HEK293 (cell line): Measurements from ENCODE around the gene TOMM40.

Experiments used
- CTCF ChIA-PET: fragments of 350-600 bp; formaldehyde crosslinking; extraction: SDS; loops from one replicate; lab custom pipeline; 2021; ENCODE audit warnings: antibody characterized with exemption; lab: Yijun Ruan, JAX
- POLR2A ChIA-PET: fragments of 300-600 bp; formaldehyde crosslinking; extraction: SDS; loops from one replicate; lab custom pipeline; 2020; ENCODE audit warnings: antibody characterized with exemption, inconsistent platforms; lab: Yijun Ruan, JAX
- H3K27ac ChIP-seq: fragments of 200-500 bp; sonication (Bioruptor generic); 2 replicates; pipeline ENCODE4 v1.5.1; 2014; ENCODE audit warnings: low read depth, low read length, control low read depth, inconsistent platforms; ENCODE audit errors: extremely low read depth
- H3K36me3 ChIP-seq, 2 experiments: fragments of 200-500 bp in 1 of 2; sonication (Bioruptor generic) in 1 of 2; 1 replicate in 1 of 2; 2 replicates in 1 of 2; pipeline ENCODE4 v1.5.1; 2014 to 2017; ENCODE audit warnings: inconsistent platforms in 2 of 2, low read length in 2 of 2; ENCODE audit not compliant: control insufficient read depth in 2 of 2, insufficient read depth in 1 of 2
- H3K4me1 ChIP-seq: fragments of 200-500 bp; sonication (Bioruptor generic); 2 replicates; pipeline ENCODE4 v1.5.1; 2014; ENCODE audit warnings: mild to moderate bottlenecking, low read length, inconsistent platforms; ENCODE audit not compliant: control insufficient read depth, insufficient read depth
- H3K4me3 ChIP-seq: 2 replicates; pipeline ENCODE4 v1.5.1; 2011; ENCODE audit warnings: low read depth, mild to moderate bottlenecking, control low read depth, low read length, moderate library complexity
- H3K9me3 ChIP-seq: fragments of 200-500 bp; sonication (Bioruptor generic); 2 replicates; pipeline ENCODE4 v1.5.1; 2014; ENCODE audit warnings: low read depth, low read length, inconsistent platforms; ENCODE audit not compliant: control insufficient read depth, insufficient read depth
- EGR2 ChIP-seq: fragments of 450-650 bp; formaldehyde crosslinking; IDR thresholded peaks from 2 replicates; pipeline ENCODE4 v1.5.1; 2016; ENCODE audit warnings: low read depth, missing biosample characterization, missing genetic modification characterization
- FEZF1 ChIP-seq: fragments of 450-650 bp; formaldehyde crosslinking; IDR thresholded peaks from 2 replicates; pipeline ENCODE4 v1.5.1; 2016; ENCODE audit warnings: missing biosample characterization, missing genetic modification characterization
- TRIM28 ChIP-seq: IDR thresholded peaks from 2 replicates; pipeline ENCODE4 v1.6.1; 2011; ENCODE audit warnings: low read length, control low read depth, borderline replicate concordance
- ZBTB10 ChIP-seq: fragments of 450-650 bp; formaldehyde crosslinking; IDR thresholded peaks from 2 replicates; pipeline ENCODE4 v1.5.1; 2016; ENCODE audit warnings: missing biosample characterization, missing genetic modification characterization
- ZBTB7A ChIP-seq: fragments of 450-650 bp; formaldehyde crosslinking; IDR thresholded peaks from 2 replicates; pipeline ENCODE4 v1.5.1; 2016; ENCODE audit warnings: low read depth, missing biosample characterization, missing genetic modification characterization
- ZFP69B ChIP-seq: fragments of 450-650 bp; formaldehyde crosslinking; IDR thresholded peaks from 2 replicates; pipeline ENCODE4 v1.5.1; 2016; ENCODE audit warnings: missing biosample characterization, missing genetic modification characterization
- ZNF24 ChIP-seq: fragments of 450-650 bp; formaldehyde crosslinking; IDR thresholded peaks from 2 replicates; pipeline ENCODE4 v1.5.1; 2016; ENCODE audit warnings: missing biosample characterization, missing genetic modification characterization
- ZNF280D ChIP-seq: fragments of 450-650 bp; formaldehyde crosslinking; IDR thresholded peaks from 2 replicates; pipeline ENCODE4 v1.5.1; 2016; ENCODE audit warnings: missing biosample characterization, missing genetic modification characterization
- ZNF398 ChIP-seq: fragments of 450-650 bp; formaldehyde crosslinking; IDR thresholded peaks from 2 replicates; pipeline ENCODE4 v1.5.1; 2017; ENCODE audit warnings: missing biosample characterization, missing genetic modification characterization
- ZNF654 ChIP-seq: fragments of 450-650 bp; formaldehyde crosslinking; IDR thresholded peaks from 2 replicates; pipeline ENCODE4 v1.5.1; 2016; ENCODE audit warnings: low read depth, missing biosample characterization, missing genetic modification characterization
- ZNF658 ChIP-seq: fragments of 450-650 bp; formaldehyde crosslinking; IDR thresholded peaks from 2 replicates; pipeline ENCODE4; 2016; ENCODE audit warnings: missing biosample characterization, missing genetic modification characterization
- ZNF692 ChIP-seq: fragments of 450-650 bp; formaldehyde crosslinking; IDR thresholded peaks from 2 replicates; pipeline ENCODE4 v1.5.1; 2016; ENCODE audit warnings: missing biosample characterization, missing genetic modification characterization
- ZNF777 ChIP-seq: fragments of 450-650 bp; formaldehyde crosslinking; IDR thresholded peaks from 2 replicates; pipeline ENCODE4 v1.5.1; 2017; ENCODE audit warnings: missing biosample characterization, missing genetic modification characterization, borderline replicate concordance
- TF ChIP-seq, protein P1 (sequence below): fragments of 450-650 bp; formaldehyde crosslinking; IDR thresholded peaks from 2 replicates; pipeline ENCODE4 v1.5.1; 2017; ENCODE audit warnings: missing biosample characterization, missing genetic modification characterization
- TF ChIP-seq, protein P2 (sequence below): fragments of 450-650 bp; formaldehyde crosslinking; IDR thresholded peaks from 2 replicates; pipeline ENCODE4 v1.5.1; 2017; ENCODE audit warnings: missing biosample characterization, missing genetic modification characterization

The TOMM40 gene

GRCh38 chr19:44845612-44846454 is 45.2 kb upstream of the TOMM40 start, which contains the start of gene NECTIN2 (continued):
- 0 out of 2 replicates have a peak, but pooled peaks have one; percentile 0 for TF ChIP-seq ZNF280D
- TF ChIP-seq ZNF654 (tag by site-specific recombination), result peak; percentile 62
- TF ChIP-seq ZNF24 (tag by site-specific recombination), result peak; percentile 69; the same call in 1 of the 2 replicates
- TF ChIP-seq TRIM28, result peak; percentile 36; the same call in 1 of the 2 replicates
- TF ChIP-seq ZNF777, result no peak
- TF ChIP-seq, protein P1, sequence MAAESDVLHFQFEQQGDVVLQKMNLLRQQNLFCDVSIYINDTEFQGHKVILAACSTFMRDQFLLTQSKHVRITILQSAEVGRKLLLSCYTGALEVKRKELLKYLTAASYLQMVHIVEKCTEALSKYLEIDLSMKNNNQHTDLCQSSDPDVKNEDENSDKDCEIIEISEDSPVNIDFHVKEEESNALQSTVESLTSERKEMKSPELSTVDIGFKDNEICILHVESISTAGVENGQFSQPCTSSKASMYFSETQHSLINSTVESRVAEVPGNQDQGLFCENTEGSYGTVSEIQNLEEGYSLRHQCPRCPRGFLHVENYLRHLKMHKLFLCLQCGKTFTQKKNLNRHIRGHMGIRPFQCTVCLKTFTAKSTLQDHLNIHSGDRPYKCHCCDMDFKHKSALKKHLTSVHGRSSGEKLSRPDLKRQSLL (tag by site-specific recombination), result peak; percentile 83
- peak; percentile 42 for TF ChIP-seq ZBTB10 (tag by site-specific recombination)
- TF ChIP-seq FEZF1 (tag by site-specific recombination), result no peak
- TF ChIP-seq, protein P2, sequence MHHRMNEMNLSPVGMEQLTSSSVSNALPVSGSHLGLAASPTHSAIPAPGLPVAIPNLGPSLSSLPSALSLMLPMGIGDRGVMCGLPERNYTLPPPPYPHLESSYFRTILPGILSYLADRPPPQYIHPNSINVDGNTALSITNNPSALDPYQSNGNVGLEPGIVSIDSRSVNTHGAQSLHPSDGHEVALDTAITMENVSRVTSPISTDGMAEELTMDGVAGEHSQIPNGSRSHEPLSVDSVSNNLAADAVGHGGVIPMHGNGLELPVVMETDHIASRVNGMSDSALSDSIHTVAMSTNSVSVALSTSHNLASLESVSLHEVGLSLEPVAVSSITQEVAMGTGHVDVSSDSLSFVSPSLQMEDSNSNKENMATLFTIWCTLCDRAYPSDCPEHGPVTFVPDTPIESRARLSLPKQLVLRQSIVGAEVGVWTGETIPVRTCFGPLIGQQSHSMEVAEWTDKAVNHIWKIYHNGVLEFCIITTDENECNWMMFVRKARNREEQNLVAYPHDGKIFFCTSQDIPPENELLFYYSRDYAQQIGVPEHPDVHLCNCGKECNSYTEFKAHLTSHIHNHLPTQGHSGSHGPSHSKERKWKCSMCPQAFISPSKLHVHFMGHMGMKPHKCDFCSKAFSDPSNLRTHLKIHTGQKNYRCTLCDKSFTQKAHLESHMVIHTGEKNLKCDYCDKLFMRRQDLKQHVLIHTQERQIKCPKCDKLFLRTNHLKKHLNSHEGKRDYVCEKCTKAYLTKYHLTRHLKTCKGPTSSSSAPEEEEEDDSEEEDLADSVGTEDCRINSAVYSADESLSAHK, result peak; percentile 88

DNA sequence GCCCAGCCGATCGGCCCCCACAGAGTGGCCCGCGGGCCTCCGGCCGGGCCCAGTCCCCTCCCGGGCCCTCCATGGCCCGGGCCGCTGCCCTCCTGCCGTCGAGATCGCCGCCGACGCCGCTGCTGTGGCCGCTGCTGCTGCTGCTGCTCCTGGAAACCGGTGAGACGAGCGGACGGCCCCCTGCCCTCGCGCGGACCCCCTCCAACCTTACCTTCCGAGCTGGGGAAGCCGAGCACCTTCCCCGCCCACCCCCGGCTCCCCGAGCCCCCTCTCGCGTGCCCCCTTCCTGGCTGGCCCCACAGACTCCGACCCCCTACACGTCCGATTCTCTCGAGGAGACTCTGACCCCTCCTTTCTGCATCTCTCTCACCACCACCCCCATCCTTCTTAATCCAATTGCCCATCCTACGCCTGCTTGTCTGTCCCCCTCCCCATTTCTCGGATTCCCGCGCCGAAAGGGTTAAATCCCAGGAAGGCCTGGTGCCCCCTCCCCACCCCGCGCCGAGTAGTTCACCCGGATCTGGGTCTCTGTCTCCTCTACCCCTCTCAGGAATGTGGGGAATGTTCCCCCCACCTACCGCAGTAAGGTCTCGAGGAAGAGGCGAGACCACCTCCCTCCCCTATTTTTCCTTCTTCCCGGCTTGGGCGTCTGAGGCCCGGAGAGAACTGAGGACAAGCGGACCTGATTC is 44.5 kb upstream of the TOMM40 start:
- H3K4me3 ChIP-seq, result peak overlapping the region; percentile 85
- ChIA-PET CTCF (interaction anchor here (0.7 to 1.4 kb wide), 6 partner anchors 39 to 59 kb away, joined by 3 to 6 read pairs (median 4); no protein-coding TSS in a partner anchor), POLR2A (interaction anchor here (0.8 to 2.2 kb wide), 8 partner anchors 35 to 193 kb away, joined by 3 to 15 read pairs (median 4); partner anchors contain the start of genes BCAM and TOMM40)
- H3K4me1 ChIP-seq, result peaks cover 25% of the 10 kb centered on the region
- H3K27ac ChIP-seq, result peak overlapping the region; percentile 93
- H3K9me3 ChIP-seq, result no peaks in the 10 kb centered on the region
- H3K36me3 ChIP-seq, result peaks cover 0 to 4% of the 10 kb centered on the region in 2 experiments; a peak in 1 of 3 replicates
- TF ChIP-seq ZFP69B, result 0 out of 2 replicates have a peak, but pooled peaks have one; percentile 8
- peak; percentile 88 for TF ChIP-seq ZNF398 (tag by site-specific recombination)
- TF ChIP-seq ZNF692 (tag by site-specific recombination), result peak; percentile 34; the same call in 1 of the 2 replicates
- peak; percentile 80; the same call in 1 of the 2 replicates for TF ChIP-seq ZBTB7A (tag by site-specific recombination)
- TF ChIP-seq EGR2 (tag by site-specific recombination), result peak; percentile 26; the same call in 1 of the 2 replicates
- TF ChIP-seq ZNF658 (tag by site-specific recombination), result no peak
- TF ChIP-seq ZBTB10 (tag by site-specific recombination), result peak; percentile 35; the same call in 1 of the 2 replicates
